ENCODE measurements around the gene UBE2N. TPM values are rescaled to one million over a fixed set of nuclear protein-coding genes. Genes with fewer than 3 reads are reported as not detected.
"Not testable (repeated sequence)": the region's sequence is repeated elsewhere in the genome, so short reads cannot be mapped to it uniquely, and the experiment has no call there.

The UBE2N gene
- total RNA-seq, 4 donors from 2014 or later = 2.0 to 39.0 (median 22.3) TPM

- no peak for DNase-seq
- intact Hi-C loops (cut with DNase I; ENCODE audit: low total_unique reads) (loop anchor here (5.0 kb wide), 1 partner anchor 429 kb away; no protein-coding TSS in a partner anchor), in situ Hi-C loops (cut with MboI; ENCODE audit: low pct_ligation_motif_present in 1 of 4, low pct_unique_long_range_greater_than_20kb in 1 of 4, low sequenced_read_pairs in 3 of 4) (loop anchor here in 3 of 4 donors (10.0 to 25.0 kb wide), 4 partner anchors 429 to 629 kb away; no protein-coding TSS in a partner anchor)
- Histone ChIP-seq H3K4me3 (no peak overlapping the region), H3K27me3 (no peaks in the 10 kb centered on the region), H3K4me1 (peaks cover 3 to 51% (median 15%) of the 10 kb centered on the region in 4 donors), H3K36me3 (no peaks in the 10 kb centered on the region), H3K27ac (peak overlapping the region in 2 of 4 donors; percentile 12 to 21), H3K9me3 (no peaks in the 10 kb centered on the region)
- WGBS, 2 donors (ENCODE audit: low coverage in 1 of 2) = 64 to 69% methylated on average over 3 of the region's 3 CpGs
- no peak for TF ChIP-seq POLR2A (IDR thresholded peaks at IDR 0.05)
- TF ChIP-seq POLR2AphosphoS5 (IDR thresholded peaks at IDR 0.05) = no peak
- TF ChIP-seq EP300 (IDR thresholded peaks at IDR 0.05; ENCODE audit: low read depth) = no peak
- TF ChIP-seq CTCF (IDR thresholded peaks at IDR 0.05) = no peak
These were observed 25.9 kb downstream of the UBE2N start for GRCh38 chr12:93415723-93416464.

- no peak for DNase-seq
- Histone ChIP-seq H3K27me3 (no peaks in the 10 kb centered on the region), H3K4me1 (peaks cover 3 to 41% (median 15%) of the 10 kb centered on the region in 4 donors), H3K4me3 (no peak overlapping the region), H3K9me3 (no peaks in the 10 kb centered on the region), H3K36me3 (peaks cover 0 to 8% (median 3%) of the 10 kb centered on the region in 4 donors), H3K27ac (no peak overlapping the region)
- in situ Hi-C loops (cut with MboI; ENCODE audit: low pct_ligation_motif_present in 1 of 4, low pct_unique_long_range_greater_than_20kb in 1 of 4, low sequenced_read_pairs in 3 of 4) (loop anchor here in 3 of 4 donors (10.0 to 25.0 kb wide), 4 partner anchors 426 to 626 kb away; no protein-coding TSS in a partner anchor), intact Hi-C loops (cut with DNase I; ENCODE audit: low total_unique reads) (no loop called here)
- TF ChIP-seq CTCF (IDR thresholded peaks at IDR 0.05) (no peak), POLR2A (IDR thresholded peaks at IDR 0.05) (no peak), POLR2AphosphoS5 (IDR thresholded peaks at IDR 0.05) (no peak), EP300 (IDR thresholded peaks at IDR 0.05; ENCODE audit: low read depth) (no peak)
- WGBS, 2 donors (ENCODE audit: low coverage in 1 of 2) = 57 to 65% methylated on average over 3 of the region's 3 CpGs
These were observed 28.7 kb downstream of the UBE2N start for GRCh38 chr12:93413064-93413463.

- H3K27me3 ChIP-seq; H3K9me3 ChIP-seq; H3K36me3 ChIP-seq; intact Hi-C loops (cut with DNase I; ENCODE audit: low total_unique reads); H3K27ac ChIP-seq; DNase-seq; H3K4me3 ChIP-seq: not testable (repeated sequence)
- WGBS, 2 donors (ENCODE audit: low coverage in 1 of 2) = 80 to 92% methylated on average over 2 to 8 of the region's 8 CpGs
- H3K4me1 ChIP-seq = peaks cover 3 to 41% (median 15%) of the 10 kb centered on the region in 4 donors
- in situ Hi-C loops (cut with MboI; ENCODE audit: low pct_ligation_motif_present in 1 of 4, low pct_unique_long_range_greater_than_20kb in 1 of 4, low sequenced_read_pairs in 3 of 4) = loop anchor here in 3 of 4 donors (10.0 to 25.0 kb wide), 4 partner anchors 425 to 625 kb away; no protein-coding TSS in a partner anchor
These were observed 29.4 kb downstream of the UBE2N start for GRCh38 chr12:93412396-93412795.

GRCh38 chr12:93411060-93411459 is 30.7 kb downstream of the UBE2N start:
- not testable (repeated sequence) for DNase-seq, H3K27ac ChIP-seq
- in situ Hi-C loops (cut with MboI; ENCODE audit: low pct_ligation_motif_present in 1 of 4, low pct_unique_long_range_greater_than_20kb in 1 of 4, low sequenced_read_pairs in 3 of 4) = loop anchor here in 3 of 4 donors (10.0 to 25.0 kb wide), 4 partner anchors 424 to 624 kb away; no protein-coding TSS in a partner anchor

GRCh38 chr12:93409343-93410187 is 32.2 kb downstream of the UBE2N start:
- H3K27ac ChIP-seq; DNase-seq; H3K36me3 ChIP-seq; H3K9me3 ChIP-seq; H3K27me3 ChIP-seq; H3K4me3 ChIP-seq; intact Hi-C loops (cut with DNase I; ENCODE audit: low total_unique reads): not testable (repeated sequence)
- H3K4me1 ChIP-seq = peaks cover 0 to 17% (median 11%) of the 10 kb centered on the region in 4 donors
- 38 to 69% methylated on average over 4 of the region's 4 CpGs for WGBS, 2 donors (ENCODE audit: low coverage in 1 of 2)
- in situ Hi-C loops (cut with MboI; ENCODE audit: low pct_ligation_motif_present in 1 of 4, low pct_unique_long_range_greater_than_20kb in 1 of 4, low sequenced_read_pairs in 3 of 4) = loop anchor here in 3 of 4 donors (10.0 to 25.0 kb wide), 4 partner anchors 422 to 622 kb away; no protein-coding TSS in a partner anchor

More at GRCh38 chr12:93411060-93411459, 30.7 kb downstream of the UBE2N start:
- H3K4me1 ChIP-seq = peaks cover 0 to 32% (median 13%) of the 10 kb centered on the region in 4 donors
- H3K4me3 ChIP-seq; H3K36me3 ChIP-seq; H3K27me3 ChIP-seq; H3K9me3 ChIP-seq; intact Hi-C loops (cut with DNase I; ENCODE audit: low total_unique reads): not testable (repeated sequence)
- 63 to 75% methylated on average over 5 to 6 of the region's 6 CpGs for WGBS, 2 donors (ENCODE audit: low coverage in 1 of 2)

Data from transverse colon (tissue), 4 donors.